Keratinocyte (primary cell): Measurements from ENCODE around the gene TRPC4AP. TPM values are rescaled to one million over a fixed set of nuclear protein-coding genes. Genes with fewer than 3 reads are reported as not detected.

ENCODE experiments used
- DNase-seq: peaks from one replicate; pipeline ENCODE4 v3.0.0-alpha.2; 2011; ENCODE audit warnings: low read depth, missing footprints, low spot score
- FAIRE-seq: peaks from 2 replicates; lab custom pipeline; 2011; peaks lifted over from hg19 to GRCh38; lab: Jason Lieb, UNC
- H2AFZ ChIP-seq: 2 replicates; pipeline ENCODE4 v1.6.0; 2012; ENCODE audit warnings: low read length, control low read depth, inconsistent platforms; ENCODE audit not compliant: control insufficient read depth
- H3K27ac ChIP-seq: 2 replicates; pipeline ENCODE4 v1.5.1; 2011; ENCODE audit warnings: low read length; ENCODE audit not compliant: control insufficient read depth, insufficient read depth
- H3K27me3 ChIP-seq: 3 replicates; pipeline ENCODE4 v1.6.0; 2011; ENCODE audit warnings: low read length; ENCODE audit not compliant: control insufficient read depth, insufficient read depth; ENCODE audit errors: extremely low read depth
- H3K36me3 ChIP-seq, 2 experiments: 2 replicates in 1 of 2; 3 replicates in 1 of 2; pipeline ENCODE4 v1.5.1; 2011; ENCODE audit warnings: low read length in 2 of 2, mild to moderate bottlenecking in 1 of 2; ENCODE audit not compliant: control insufficient read depth in 2 of 2, insufficient read depth in 2 of 2; ENCODE audit errors: extremely low read depth in 1 of 2
- H3K4me1 ChIP-seq: 3 replicates; pipeline ENCODE4 v1.5.1; 2011; ENCODE audit warnings: low read length; ENCODE audit not compliant: control insufficient read depth, insufficient read depth; ENCODE audit errors: extremely low read depth
- H3K4me2 ChIP-seq: 3 replicates; pipeline ENCODE4 v1.6.0; 2011; ENCODE audit warnings: low read depth, low read length; ENCODE audit not compliant: control insufficient read depth, insufficient read depth; ENCODE audit errors: extremely low read depth
- H3K4me3 ChIP-seq, 3 experiments: fragments of 200-600 bp in 1 of 3; sonication (generic) in 1 of 3; 2 replicates in 2 of 3; 3 replicates in 1 of 3; pipeline ENCODE4 v1.5.1; 2011 to 2016; ENCODE audit warnings: low read length in 3 of 3, mild to moderate bottlenecking in 3 of 3, control low read depth in 2 of 3, inconsistent platforms in 1 of 3, low read depth in 1 of 3, mixed read lengths in 1 of 3, mixed run types in 1 of 3, moderate library complexity in 1 of 3; ENCODE audit not compliant: control insufficient read depth in 2 of 3, insufficient read depth in 2 of 3; ENCODE audit errors: extremely low read depth in 1 of 3
- H3K79me2 ChIP-seq: 2 replicates; pipeline ENCODE4 v1.6.0; 2012; ENCODE audit warnings: low read length; ENCODE audit not compliant: control insufficient read depth, insufficient read depth
- H3K9ac ChIP-seq: 3 replicates; pipeline ENCODE4 v1.6.0; 2011; ENCODE audit warnings: low read length; ENCODE audit not compliant: control insufficient read depth, insufficient read depth; ENCODE audit errors: extremely low read depth
- H3K9me1 ChIP-seq: 3 replicates; pipeline ENCODE4 v1.6.0; 2011; ENCODE audit warnings: low read length; ENCODE audit not compliant: control insufficient read depth, insufficient read depth; ENCODE audit errors: extremely low read depth
- H3K9me3 ChIP-seq: 2 replicates; pipeline ENCODE4 v1.5.1; 2012; ENCODE audit warnings: low read depth, low read length; ENCODE audit not compliant: control insufficient read depth
- H4K20me1 ChIP-seq: 3 replicates; pipeline ENCODE4 v1.6.0; 2011; ENCODE audit warnings: low read length; ENCODE audit not compliant: control insufficient read depth, insufficient read depth; ENCODE audit errors: extremely low read depth
- EZH2 ChIP-seq: IDR thresholded peaks from one replicate; pipeline ENCODE4 v1.6.1; 2012; ENCODE audit warnings: inconsistent platforms, mild to moderate bottlenecking, low read length, moderate library complexity
- dilution Hi-C: fragments of 300-500 bp; cut with MboI; formaldehyde crosslinking; loops from one replicate; pipeline ENCODE4 v1.7.0; 2020; ENCODE audit warnings: low sequenced_read_pairs; ENCODE audit not compliant: extremely low pct_ligation_motif_present
- polyA minus RNA-seq, 3 experiments: library from RNA; depleted of rRNA, polyadenylated mRNA; stranded (reverse); fragments of >200 nt; gene quantifications; 1 replicate in 1 of 3; 2 replicates in 1 of 3; 3 replicates in 1 of 3; pipeline ENCODE4 v1.2.3, GENCODE V29; 2011
- polyA plus RNA-seq, 5 experiments: library from polyadenylated mRNA; depleted of rRNA in 3 of 5; stranded (reverse) in 3 of 5; stranded (forward) in 1 of 5; unstranded in 1 of 5; fragments of >200 nt; gene quantifications; 1 replicate in 1 of 5; 2 replicates in 3 of 5; 3 replicates in 1 of 5; pipeline versions ENCODE4 v1.2.1 to v1.2.3, GENCODE V29; 2011 to 2012; ENCODE audit warnings: missing spikeins in 2 of 5, low read depth in 1 of 5, low replicate concordance in 1 of 5
- TF ChIP-seq, protein P1 (sequence below), 3 experiments: IDR thresholded peaks in 1 of 3; conservative IDR thresholded peaks in 1 of 3; optimal IDR thresholded peaks in 1 of 3; 2 replicates in 2 of 3; 3 replicates in 1 of 3; pipeline versions ENCODE3 to v1.5.1; 2011; ENCODE audit warnings: low read length in 3 of 3, mild to moderate bottlenecking in 3 of 3, moderate library complexity in 2 of 3, control low read depth in 1 of 3, inconsistent platforms in 1 of 3; ENCODE audit not compliant: insufficient read depth in 2 of 3; ENCODE audit errors: extremely low read depth in 1 of 3

Gene TRPC4AP, protein sequence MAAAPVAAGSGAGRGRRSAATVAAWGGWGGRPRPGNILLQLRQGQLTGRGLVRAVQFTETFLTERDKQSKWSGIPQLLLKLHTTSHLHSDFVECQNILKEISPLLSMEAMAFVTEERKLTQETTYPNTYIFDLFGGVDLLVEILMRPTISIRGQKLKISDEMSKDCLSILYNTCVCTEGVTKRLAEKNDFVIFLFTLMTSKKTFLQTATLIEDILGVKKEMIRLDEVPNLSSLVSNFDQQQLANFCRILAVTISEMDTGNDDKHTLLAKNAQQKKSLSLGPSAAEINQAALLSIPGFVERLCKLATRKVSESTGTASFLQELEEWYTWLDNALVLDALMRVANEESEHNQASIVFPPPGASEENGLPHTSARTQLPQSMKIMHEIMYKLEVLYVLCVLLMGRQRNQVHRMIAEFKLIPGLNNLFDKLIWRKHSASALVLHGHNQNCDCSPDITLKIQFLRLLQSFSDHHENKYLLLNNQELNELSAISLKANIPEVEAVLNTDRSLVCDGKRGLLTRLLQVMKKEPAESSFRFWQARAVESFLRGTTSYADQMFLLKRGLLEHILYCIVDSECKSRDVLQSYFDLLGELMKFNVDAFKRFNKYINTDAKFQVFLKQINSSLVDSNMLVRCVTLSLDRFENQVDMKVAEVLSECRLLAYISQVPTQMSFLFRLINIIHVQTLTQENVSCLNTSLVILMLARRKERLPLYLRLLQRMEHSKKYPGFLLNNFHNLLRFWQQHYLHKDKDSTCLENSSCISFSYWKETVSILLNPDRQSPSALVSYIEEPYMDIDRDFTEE
- polyA plus RNA-seq (53.9 to 69.1 TPM (median 64.8 TPM) in 3 replicates), polyA minus RNA-seq (70.9 to 93.7 TPM (median 77.5 TPM) in 3 replicates)
- 16.5 TPM for polyA plus RNA-seq (2011; ENCODE audit: low read depth)
- 54.4 and 60.1 TPM in 2 replicates for polyA plus RNA-seq (2011; cell fraction: cytosol; rRNA removed)
- polyA plus RNA-seq (2011; cell fraction: nucleus; rRNA removed) = 91.6 and 104 TPM in 2 replicates
- polyA plus RNA-seq (2012; ENCODE audit: low replicate concordance) = 36.9 and 46.7 TPM in 2 replicates
- 58.5 TPM for polyA minus RNA-seq (2011; cell fraction: cytosol; rRNA and poly(A)+ RNA removed)
- polyA minus RNA-seq (2011; cell fraction: nucleus; rRNA and poly(A)+ RNA removed) = 52.5 and 75.2 TPM in 2 replicates

- Histone ChIP-seq H3K9me1 (no peaks in the 10 kb centered on the region), H4K20me1 (peaks cover 5% of the 10 kb centered on the region), H3K9ac (peak within 1 kb of the TSS; percentile 90), H3K36me3 (peaks cover 0 to 4% of the 10 kb centered on the region in 2 experiments), H3K9me3 (no peaks in the 10 kb centered on the region), H3K4me2 (peak within 1 kb of the TSS; percentile 92), H3K27ac (peak within 1 kb of the TSS; percentile 76), H2AFZ (peak within 1 kb of the TSS; percentile 98), H3K4me1 (peaks cover 25% of the 10 kb centered on the region), H3K27me3 (no peaks in the 10 kb centered on the region), H3K4me3 (peak within 1 kb of the TSS; percentile 71 to 94 (median 90)), H3K79me2 (peaks cover 47% of the 10 kb centered on the region)
- DNase-seq = no peak
- TF ChIP-seq, protein P1, sequence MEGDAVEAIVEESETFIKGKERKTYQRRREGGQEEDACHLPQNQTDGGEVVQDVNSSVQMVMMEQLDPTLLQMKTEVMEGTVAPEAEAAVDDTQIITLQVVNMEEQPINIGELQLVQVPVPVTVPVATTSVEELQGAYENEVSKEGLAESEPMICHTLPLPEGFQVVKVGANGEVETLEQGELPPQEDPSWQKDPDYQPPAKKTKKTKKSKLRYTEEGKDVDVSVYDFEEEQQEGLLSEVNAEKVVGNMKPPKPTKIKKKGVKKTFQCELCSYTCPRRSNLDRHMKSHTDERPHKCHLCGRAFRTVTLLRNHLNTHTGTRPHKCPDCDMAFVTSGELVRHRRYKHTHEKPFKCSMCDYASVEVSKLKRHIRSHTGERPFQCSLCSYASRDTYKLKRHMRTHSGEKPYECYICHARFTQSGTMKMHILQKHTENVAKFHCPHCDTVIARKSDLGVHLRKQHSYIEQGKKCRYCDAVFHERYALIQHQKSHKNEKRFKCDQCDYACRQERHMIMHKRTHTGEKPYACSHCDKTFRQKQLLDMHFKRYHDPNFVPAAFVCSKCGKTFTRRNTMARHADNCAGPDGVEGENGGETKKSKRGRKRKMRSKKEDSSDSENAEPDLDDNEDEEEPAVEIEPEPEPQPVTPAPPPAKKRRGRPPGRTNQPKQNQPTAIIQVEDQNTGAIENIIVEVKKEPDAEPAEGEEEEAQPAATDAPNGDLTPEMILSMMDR (optimal IDR thresholded peaks at IDR 0.05 in 1 of 3, IDR thresholded peaks at IDR 0.05 in 1 of 3, conservative IDR thresholded peaks at IDR 0.05 in 1 of 3; ENCODE audit: extremely low read depth in 1 of 3, insufficient read depth in 2 of 3, low read length in 3 of 3) = peak; percentile 84 to 97 (median 95)
- TF ChIP-seq EZH2 = no peak
- dilution Hi-C loops = no loop called here
- FAIRE-seq = peak; percentile 62
Measured at GRCh38 chr20:35092524-35093266, at the start of gene TRPC4AP. Gene TRPC4AP (minus strand): TSS chr20:35092807. CDS start chr20:35092781, 26 bp downstream.

DNA sequence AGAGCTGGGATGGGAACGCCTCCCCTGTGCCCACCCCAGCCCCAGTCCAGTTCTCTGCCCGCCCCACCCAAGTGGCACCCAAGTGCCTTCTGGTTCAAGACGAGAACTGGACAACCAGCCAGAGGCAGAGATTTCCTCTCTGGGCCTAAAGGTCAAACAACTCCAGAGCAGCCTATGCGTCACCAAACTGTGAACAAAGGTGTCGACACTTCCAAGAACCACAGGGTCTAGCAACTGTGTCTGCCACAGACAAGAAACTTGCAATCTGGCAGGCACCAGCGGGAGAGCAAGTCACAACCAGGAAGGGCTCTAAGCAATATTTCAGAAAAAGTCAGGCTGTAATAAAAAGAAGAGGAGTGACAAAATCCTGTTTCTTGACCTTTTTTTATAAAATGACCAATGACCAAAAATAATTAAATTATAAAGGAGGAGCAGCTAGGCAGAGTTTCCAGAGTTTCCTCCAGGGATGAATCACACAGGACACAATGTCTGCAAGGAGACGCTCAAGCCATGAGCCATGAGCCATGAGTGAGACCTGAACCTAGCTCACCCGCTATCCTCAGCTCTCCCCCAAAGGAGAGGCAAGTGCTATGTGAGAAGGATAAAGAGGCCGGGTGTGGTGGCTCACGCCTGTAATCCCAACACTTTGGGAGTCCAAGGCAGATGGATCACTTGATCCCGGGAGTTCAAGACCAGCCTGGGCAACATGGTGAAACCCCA, 43.4 kb upstream of the TRPC4AP start:
- no peak for FAIRE-seq
- Histone ChIP-seq H3K36me3 (peaks cover 11 to 18% of the 10 kb centered on the region in 2 experiments), H2AFZ (no peak overlapping the region), H3K9me1 (no peaks in the 10 kb centered on the region), H3K4me3 (no peak overlapping the region), H3K27me3 (no peaks in the 10 kb centered on the region), H3K4me2 (no peak overlapping the region), H3K4me1 (no peaks in the 10 kb centered on the region), H3K79me2 (no peaks in the 10 kb centered on the region), H3K9ac (no peak overlapping the region), H3K9me3 (no peaks in the 10 kb centered on the region), H3K27ac (no peak overlapping the region), H4K20me1 (no peaks in the 10 kb centered on the region)
- no peak for TF ChIP-seq EZH2
- TF ChIP-seq, protein P1 (optimal IDR thresholded peaks at IDR 0.05 in 1 of 3, IDR thresholded peaks at IDR 0.05 in 1 of 3, conservative IDR thresholded peaks at IDR 0.05 in 1 of 3; ENCODE audit: extremely low read depth in 1 of 3, insufficient read depth in 2 of 3, low read length in 3 of 3) = no peak
- dilution Hi-C loops = no loop called here
- no peak for DNase-seq
